Endothelial cell of umbilical vein (primary cell): ENCODE data around the gene UVRAG.

Source experiments
- EZH2 ChIP-seq: IDR thresholded peaks from 2 replicates; pipeline ENCODE4 v1.6.1; 2012; ENCODE audit warnings: borderline replicate concordance, low read depth, mild to moderate bottlenecking, moderate library complexity, low read length, inconsistent platforms; ENCODE audit not compliant: severe bottlenecking
- FOS ChIP-seq: IDR thresholded peaks from 2 replicates; pipeline ENCODE4 v1.6.1; 2011; ENCODE audit warnings: mild to moderate bottlenecking, low read length, moderate library complexity, borderline replicate concordance; ENCODE audit not compliant: insufficient read depth
- MYC ChIP-seq: IDR thresholded peaks from one replicate; pipeline ENCODE4 v1.6.1; 2011; ENCODE audit warnings: mild to moderate bottlenecking, low read depth, low read length
- POLR2A ChIP-seq: IDR thresholded peaks from 2 replicates; pipeline ENCODE4 v1.6.1; 2012; ENCODE audit warnings: low read depth, mild to moderate bottlenecking, control low read depth, low read length
- POLR2AphosphoS5 ChIP-seq: IDR thresholded peaks from 2 replicates; pipeline ENCODE4 v1.6.1; 2012; ENCODE audit warnings: low read depth, mild to moderate bottlenecking, control low read depth, low read length, moderate library complexity; ENCODE audit not compliant: insufficient read depth
- TF ChIP-seq, protein P1 (sequence below), 2 donors: IDR thresholded peaks; 1 replicate in 1 of 2; 2 replicates in 1 of 2; pipeline ENCODE4 v1.5.1; 2011; ENCODE audit warnings: low read length in 2 of 2, mild to moderate bottlenecking in 2 of 2, moderate library complexity in 2 of 2, control low read depth in 1 of 2, inconsistent platforms in 1 of 2, low read depth in 1 of 2; ENCODE audit not compliant: insufficient read depth in 1 of 2; ENCODE audit errors: extremely low read depth in 1 of 2
- TF ChIP-seq, protein P2 (sequence below): IDR thresholded peaks from 2 replicates; pipeline ENCODE4 v1.6.1; 2011; ENCODE audit not compliant: insufficient read depth, insufficient read length

DNA sequence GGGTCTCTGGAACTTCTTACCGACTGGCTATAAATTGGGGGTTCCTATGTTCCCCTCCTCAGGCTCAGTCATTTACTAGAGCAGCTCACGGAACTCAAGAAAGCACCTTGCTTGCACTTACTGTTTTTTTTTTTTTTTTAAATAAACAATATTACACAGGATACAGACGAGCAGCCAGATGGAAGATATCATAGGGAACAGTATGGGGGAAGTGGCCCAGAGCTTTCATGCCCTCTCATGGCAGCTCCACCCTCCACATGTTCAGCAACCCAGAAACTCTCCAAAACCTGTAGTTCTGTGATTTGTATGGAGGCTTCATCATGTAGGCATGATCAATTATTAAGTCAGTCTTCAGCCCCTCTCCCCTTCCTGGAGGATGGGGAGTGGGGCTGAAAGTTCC lies 7.5 kb downstream of the UVRAG start:
- TF ChIP-seq, protein P1, sequence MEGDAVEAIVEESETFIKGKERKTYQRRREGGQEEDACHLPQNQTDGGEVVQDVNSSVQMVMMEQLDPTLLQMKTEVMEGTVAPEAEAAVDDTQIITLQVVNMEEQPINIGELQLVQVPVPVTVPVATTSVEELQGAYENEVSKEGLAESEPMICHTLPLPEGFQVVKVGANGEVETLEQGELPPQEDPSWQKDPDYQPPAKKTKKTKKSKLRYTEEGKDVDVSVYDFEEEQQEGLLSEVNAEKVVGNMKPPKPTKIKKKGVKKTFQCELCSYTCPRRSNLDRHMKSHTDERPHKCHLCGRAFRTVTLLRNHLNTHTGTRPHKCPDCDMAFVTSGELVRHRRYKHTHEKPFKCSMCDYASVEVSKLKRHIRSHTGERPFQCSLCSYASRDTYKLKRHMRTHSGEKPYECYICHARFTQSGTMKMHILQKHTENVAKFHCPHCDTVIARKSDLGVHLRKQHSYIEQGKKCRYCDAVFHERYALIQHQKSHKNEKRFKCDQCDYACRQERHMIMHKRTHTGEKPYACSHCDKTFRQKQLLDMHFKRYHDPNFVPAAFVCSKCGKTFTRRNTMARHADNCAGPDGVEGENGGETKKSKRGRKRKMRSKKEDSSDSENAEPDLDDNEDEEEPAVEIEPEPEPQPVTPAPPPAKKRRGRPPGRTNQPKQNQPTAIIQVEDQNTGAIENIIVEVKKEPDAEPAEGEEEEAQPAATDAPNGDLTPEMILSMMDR (IDR thresholded peaks at IDR 0.05; ENCODE audit: extremely low read depth in 1 of 2, insufficient read depth in 1 of 2, low read depth in 1 of 2, low read length in 2 of 2) = no peak
- no peak for TF ChIP-seq POLR2AphosphoS5
- no peak for TF ChIP-seq EZH2
- no peak for TF ChIP-seq POLR2A
- TF ChIP-seq FOS = no peak
- TF ChIP-seq MYC = no peak
- TF ChIP-seq, protein P2, sequence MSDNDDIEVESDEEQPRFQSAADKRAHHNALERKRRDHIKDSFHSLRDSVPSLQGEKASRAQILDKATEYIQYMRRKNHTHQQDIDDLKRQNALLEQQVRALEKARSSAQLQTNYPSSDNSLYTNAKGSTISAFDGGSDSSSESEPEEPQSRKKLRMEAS = no peak
